Esophagus squamous epithelium (tissue), 5 donors: ENCODE data around the gene P2RX2. TPM values are rescaled to one million over a fixed set of nuclear protein-coding genes. Genes with fewer than 3 reads are reported as not detected.

Experiments
- DNase-seq: peaks from one replicate; lab custom pipeline; 2025; lab: John Stamatoyannopoulos, UW
- H3K27ac ChIP-seq, 4 donors: fragments of 200-600 bp; sonication (generic); one replicate each; pipeline ENCODE4 v1.5.1; 2016 to 2019; ENCODE audit warnings: mild to moderate bottlenecking in 1 of 4
- H3K27me3 ChIP-seq, 4 donors: fragments of 200-600 bp; sonication (generic); 1 replicate in 3 of 4; 2 replicates in 1 of 4; pipeline versions ENCODE4 v1.5.1 to v1.6.0; 2017 to 2021; ENCODE audit warnings: antibody characterized with exemption in 1 of 4
- H3K36me3 ChIP-seq, 3 donors: fragments of 200-600 bp; sonication (generic); one replicate each; pipeline ENCODE4 v1.5.1; 2016 to 2019
- H3K4me1 ChIP-seq, 3 donors: fragments of 200-600 bp; sonication (generic); one replicate each; pipeline ENCODE4 v1.5.1; 2017 to 2019
- H3K4me3 ChIP-seq, 4 donors: fragments of 200-600 bp; sonication (generic); 1 replicate in 3 of 4; 2 replicates in 1 of 4; pipeline ENCODE4 v1.5.1; 2016 to 2019; ENCODE audit warnings: mild to moderate bottlenecking in 2 of 4, moderate library complexity in 1 of 4
- H3K9me3 ChIP-seq, 3 donors: fragments of 200-600 bp; sonication (generic); one replicate each; pipeline ENCODE4 v1.5.1; 2016 to 2019
- POLR2A ChIP-seq, 4 donors: fragments of 450-650 bp; IDR thresholded peaks; one replicate each; pipeline ENCODE4 v1.6.1; 2017; ENCODE audit warnings: antibody characterized with exemption in 4 of 4, mild to moderate bottlenecking in 4 of 4, moderate library complexity in 3 of 4
- WGBS, 2 donors: methylation state at CpG; one replicate each; pipeline ENCODE4 v1.1.5; 2018; 5-methylcytosine and 5-hydroxymethylcytosine counted together
- intact Hi-C: fragments of 100-400 bp; cut with DNase I; formaldehyde crosslinking; loops from one replicate; pipeline ENCODE4 v1.15.0; 2022
- total RNA-seq, 4 donors: library from RNA; depleted of rRNA; stranded (reverse); fragments of >200 nt; gene quantifications; one replicate each; pipeline ENCODE4 v1.1.0, GENCODE V29; 2016
- TF ChIP-seq, protein P1 (sequence below), 6 experiments: fragments of 450-650 bp in 4 of 6; fragments of 200-600 bp in 2 of 6; sonication (generic) in 2 of 6; IDR thresholded peaks; one replicate each; pipeline ENCODE4 v1.5.1; 2016 to 2019; ENCODE audit warnings: antibody characterized with exemption in 6 of 6, mild to moderate bottlenecking in 4 of 6, moderate library complexity in 4 of 6
- donor health status: DM: yes; HTN: yes; CAD: no.

The P2RX2 gene
- total RNA-seq, 4 donors from 2014 or later: 0.35 to 8.0 TPM; not detected in 2

DNA sequence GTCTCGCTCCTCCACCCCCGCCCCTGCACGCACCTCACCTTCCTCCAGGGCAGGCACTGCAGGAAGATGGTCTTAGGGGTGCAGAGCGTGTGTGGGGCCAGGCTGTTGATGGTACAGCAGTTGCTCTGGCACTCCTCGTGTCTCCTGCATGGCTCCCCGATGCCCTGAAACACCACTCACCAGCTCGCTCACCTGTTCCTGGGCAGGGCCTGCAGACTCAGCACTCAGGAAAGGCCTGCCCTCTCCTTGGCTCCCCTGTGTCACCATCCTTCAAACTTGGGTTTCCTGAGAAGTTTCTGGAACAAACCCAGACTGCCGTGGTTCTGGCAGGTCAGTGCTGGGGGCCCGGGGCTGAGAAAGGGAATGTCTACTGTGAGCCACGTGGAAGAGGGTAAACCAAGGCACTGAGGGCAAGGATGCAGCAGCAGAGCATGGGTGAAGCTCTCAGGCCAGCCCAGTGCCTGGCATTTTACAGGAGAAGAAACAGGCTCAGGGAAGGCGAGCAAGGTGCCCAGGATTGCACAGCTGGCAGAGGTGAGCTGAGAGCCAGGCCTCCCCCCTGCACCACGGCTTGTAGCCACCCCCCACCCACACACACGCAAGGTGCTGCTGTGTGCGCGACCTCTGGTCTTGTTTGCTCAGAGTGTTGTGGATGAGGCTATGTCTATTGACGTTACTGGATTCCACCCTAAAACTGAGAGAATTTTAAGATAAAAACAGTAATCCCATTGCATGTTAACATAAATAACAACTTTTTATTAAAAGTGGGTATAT is 13.7 kb upstream of the P2RX2 start:
- 64 to 79% methylated on average over 6 to 11 of the region's 16 CpGs for WGBS, 2 donors
- peak overlapping the region in 2 of 4 donors; percentile 42 to 57 for H3K4me3 ChIP-seq
- intact Hi-C loops: no loop called here
- H3K36me3 ChIP-seq: no peaks in the 10 kb centered on the region
- peak overlapping the region in 2 of 4 donors; percentile 76 to 82 for H3K27ac ChIP-seq
- peaks cover 8 to 39% (median 12%) of the 10 kb centered on the region in 3 donors for H3K4me1 ChIP-seq
- DNase-seq: no peak
- TF ChIP-seq, protein P1, sequence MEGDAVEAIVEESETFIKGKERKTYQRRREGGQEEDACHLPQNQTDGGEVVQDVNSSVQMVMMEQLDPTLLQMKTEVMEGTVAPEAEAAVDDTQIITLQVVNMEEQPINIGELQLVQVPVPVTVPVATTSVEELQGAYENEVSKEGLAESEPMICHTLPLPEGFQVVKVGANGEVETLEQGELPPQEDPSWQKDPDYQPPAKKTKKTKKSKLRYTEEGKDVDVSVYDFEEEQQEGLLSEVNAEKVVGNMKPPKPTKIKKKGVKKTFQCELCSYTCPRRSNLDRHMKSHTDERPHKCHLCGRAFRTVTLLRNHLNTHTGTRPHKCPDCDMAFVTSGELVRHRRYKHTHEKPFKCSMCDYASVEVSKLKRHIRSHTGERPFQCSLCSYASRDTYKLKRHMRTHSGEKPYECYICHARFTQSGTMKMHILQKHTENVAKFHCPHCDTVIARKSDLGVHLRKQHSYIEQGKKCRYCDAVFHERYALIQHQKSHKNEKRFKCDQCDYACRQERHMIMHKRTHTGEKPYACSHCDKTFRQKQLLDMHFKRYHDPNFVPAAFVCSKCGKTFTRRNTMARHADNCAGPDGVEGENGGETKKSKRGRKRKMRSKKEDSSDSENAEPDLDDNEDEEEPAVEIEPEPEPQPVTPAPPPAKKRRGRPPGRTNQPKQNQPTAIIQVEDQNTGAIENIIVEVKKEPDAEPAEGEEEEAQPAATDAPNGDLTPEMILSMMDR (IDR thresholded peaks at IDR 0.05): no peak
- TF ChIP-seq POLR2A (IDR thresholded peaks at IDR 0.05): no peak
- H3K9me3 ChIP-seq: no peaks in the 10 kb centered on the region
- peaks cover 0 to 96% (median 5%) of the 10 kb centered on the region in 4 donors for H3K27me3 ChIP-seq

GRCh38 chr12:132605892-132606291 is 12.7 kb upstream of the P2RX2 start:
- WGBS, 2 donors: 60 to 69% methylated on average over 4 to 12 of the region's 18 CpGs
- Histone ChIP-seq H3K9me3 (no peaks in the 10 kb centered on the region), H3K4me3 (no peak overlapping the region), H3K27ac (no peak overlapping the region), H3K36me3 (no peaks in the 10 kb centered on the region), H3K4me1 (peaks cover 3 to 39% (median 10%) of the 10 kb centered on the region in 3 donors), H3K27me3 (peaks cover 0 to 96% (median 5%) of the 10 kb centered on the region in 4 donors)
- intact Hi-C loops: no loop called here
- DNase-seq: no peak
- TF ChIP-seq, protein P1 (IDR thresholded peaks at IDR 0.05): no peak
- no peak for TF ChIP-seq POLR2A (IDR thresholded peaks at IDR 0.05)

DNA sequence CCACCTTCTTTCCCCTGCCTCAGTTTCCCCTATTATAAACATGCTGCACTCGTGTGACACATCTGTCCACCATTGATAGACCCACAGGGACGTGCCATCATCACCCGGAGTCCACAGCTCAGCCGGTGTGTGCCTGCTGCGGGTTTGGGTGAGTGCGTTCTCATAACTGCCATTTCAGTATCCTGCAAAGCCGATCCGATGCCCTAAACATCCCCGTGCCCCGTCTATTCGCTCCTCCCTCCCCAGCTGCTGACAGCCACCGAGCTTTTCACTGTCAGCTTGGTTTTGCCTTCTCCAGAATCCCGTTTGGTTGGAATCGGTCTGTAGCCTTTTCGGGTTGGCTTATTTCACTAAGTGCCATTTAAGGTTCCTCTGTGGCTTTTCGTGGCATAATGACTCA is 12.1 kb upstream of the P2RX2 start:
- H3K4me1 ChIP-seq: peaks cover 0 to 33% (median 6%) of the 10 kb centered on the region in 3 donors
- no peak overlapping the region for H3K27ac ChIP-seq
- peaks cover 0 to 96% (median 5%) of the 10 kb centered on the region in 4 donors for H3K27me3 ChIP-seq
- TF ChIP-seq, protein P1 (IDR thresholded peaks at IDR 0.05): no peak
- TF ChIP-seq POLR2A (IDR thresholded peaks at IDR 0.05): no peak
- WGBS, 2 donors: 69 to 70% methylated on average over 16 of the region's 16 CpGs
- H3K9me3 ChIP-seq: peaks cover 0 to 1% (median 0%) of the 10 kb centered on the region in 3 donors
- no peak for DNase-seq
- intact Hi-C loops: no loop called here
- H3K36me3 ChIP-seq: no peaks in the 10 kb centered on the region
- no peak overlapping the region for H3K4me3 ChIP-seq

DNA sequence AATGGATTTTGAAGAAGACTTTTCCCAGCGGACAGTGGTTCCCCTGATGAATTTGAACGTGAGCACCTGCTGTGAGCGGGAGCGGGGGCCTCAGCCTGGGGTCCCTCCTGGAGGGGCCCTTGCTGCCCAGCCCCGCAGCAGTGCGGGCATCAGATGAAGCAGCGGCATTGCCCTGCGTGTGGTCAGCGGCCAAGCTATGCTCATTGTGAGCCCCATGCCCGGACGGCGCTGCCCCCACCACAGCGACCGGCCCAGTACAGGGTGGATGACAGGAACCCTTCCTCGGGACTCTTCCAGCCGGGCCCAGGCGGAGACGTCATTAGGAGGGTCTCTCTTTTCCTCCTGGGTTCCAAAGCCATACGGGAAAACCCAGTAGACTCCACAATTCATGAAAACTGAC is 11.6 kb upstream of the P2RX2 start:
- Histone ChIP-seq H3K9me3 (peaks cover 0 to 3% (median 0%) of the 10 kb centered on the region in 3 donors), H3K36me3 (no peaks in the 10 kb centered on the region), H3K27ac (no peak overlapping the region), H3K27me3 (peaks cover 0 to 96% (median 5%) of the 10 kb centered on the region in 4 donors), H3K4me1 (peaks cover 0 to 29% (median 6%) of the 10 kb centered on the region in 3 donors), H3K4me3 (no peak overlapping the region)
- intact Hi-C loops: no loop called here
- DNase-seq: no peak
- no peak for TF ChIP-seq POLR2A (IDR thresholded peaks at IDR 0.05)
- TF ChIP-seq, protein P1 (IDR thresholded peaks at IDR 0.05): no peak
- WGBS, 2 donors: 67 to 98% methylated on average over 6 to 13 of the region's 19 CpGs
